HG02885 (cell line): ENCODE measurements around the gene POLG.
"Not testable (repeated sequence)": the region's sequence is repeated elsewhere in the genome, so short reads cannot be mapped to it uniquely, and the experiment has no call there.

Experiments used
- ATAC-seq: cut with Tn5 transposase; IDR thresholded peaks from one replicate; pipeline ENCODE4 v1.9.1; 2021; ENCODE audit warnings: mild to moderate bottlenecking; ENCODE audit not compliant: unreplicated experiment, poor library complexity

Gene POLG

DNA sequence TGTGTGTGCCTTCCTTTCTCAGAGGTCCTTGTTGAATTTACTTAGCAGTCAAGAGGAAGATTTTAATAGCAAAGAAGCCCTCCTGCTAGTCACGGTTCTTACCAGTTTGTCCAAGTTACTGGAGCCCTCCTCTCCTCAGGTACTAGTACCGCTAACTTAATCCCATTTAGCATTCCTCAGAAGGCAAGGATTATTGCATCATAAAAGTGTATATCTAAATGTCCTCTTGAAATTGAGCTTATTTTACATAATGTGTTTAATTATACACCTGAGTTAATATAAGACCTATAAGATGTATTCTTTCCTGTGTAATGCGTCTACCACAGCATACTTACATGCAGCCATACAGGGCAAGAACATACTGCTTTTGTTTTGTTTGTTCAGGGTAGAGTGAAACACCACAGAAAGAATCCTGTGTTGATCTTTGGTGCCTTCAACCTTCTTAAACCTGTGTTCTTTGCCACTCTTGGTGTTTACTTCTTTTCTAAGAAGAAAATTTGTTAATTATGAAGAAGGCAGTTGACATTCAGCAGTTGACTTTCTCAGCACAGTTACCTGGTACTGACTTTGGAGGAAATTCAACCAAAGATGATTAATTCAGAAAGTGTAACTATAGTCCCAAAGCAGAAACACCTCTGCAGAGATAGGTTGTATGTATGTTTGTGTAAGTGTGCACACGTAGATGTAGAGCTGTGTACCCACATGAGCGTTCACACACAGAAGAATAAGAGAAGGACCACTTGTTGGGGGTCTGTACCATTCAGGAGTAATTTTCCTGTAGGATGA, 33.1 kb downstream of the POLG start:
- no peak for ATAC-seq

DNA sequence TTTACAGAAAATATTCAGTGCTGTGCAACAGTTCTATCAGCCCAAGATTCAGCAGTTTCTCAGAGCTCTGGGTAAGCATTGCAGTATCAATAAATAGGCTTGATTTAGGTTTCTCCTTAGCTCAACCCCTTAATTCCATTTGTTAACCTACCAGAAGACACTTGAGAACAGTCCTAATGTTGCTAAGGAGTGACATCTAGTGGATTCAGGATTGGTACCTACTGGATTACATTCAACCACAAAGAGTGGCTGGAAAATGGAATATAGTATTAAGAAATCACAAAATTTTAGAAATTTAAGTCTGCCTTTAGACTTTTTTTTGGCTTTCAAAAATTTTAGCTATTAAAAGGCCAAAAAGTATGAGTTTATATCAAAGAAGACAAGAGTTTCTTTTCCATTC, 34.7 kb downstream of the POLG start:
- ATAC-seq, result no peak

DNA sequence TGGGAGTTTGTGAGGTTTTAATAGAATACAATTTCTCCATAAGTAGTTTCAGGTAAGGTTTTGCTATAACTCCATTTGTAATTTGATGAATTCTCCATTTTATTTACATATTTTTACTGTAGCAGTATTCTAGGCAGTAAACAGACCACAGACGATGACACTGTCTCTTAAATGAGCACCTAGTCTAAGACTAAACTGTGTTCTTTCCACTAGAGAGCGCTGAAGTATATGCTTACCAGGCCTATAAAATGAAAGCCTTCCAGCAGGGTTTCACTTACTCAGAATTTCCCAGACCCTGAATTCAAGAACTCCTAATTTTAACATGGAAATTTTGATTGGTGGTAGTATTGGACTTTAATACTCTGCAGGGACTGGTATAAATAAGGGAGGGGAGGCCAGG, 41.6 kb downstream of the POLG start:
- no peak for ATAC-seq

DNA sequence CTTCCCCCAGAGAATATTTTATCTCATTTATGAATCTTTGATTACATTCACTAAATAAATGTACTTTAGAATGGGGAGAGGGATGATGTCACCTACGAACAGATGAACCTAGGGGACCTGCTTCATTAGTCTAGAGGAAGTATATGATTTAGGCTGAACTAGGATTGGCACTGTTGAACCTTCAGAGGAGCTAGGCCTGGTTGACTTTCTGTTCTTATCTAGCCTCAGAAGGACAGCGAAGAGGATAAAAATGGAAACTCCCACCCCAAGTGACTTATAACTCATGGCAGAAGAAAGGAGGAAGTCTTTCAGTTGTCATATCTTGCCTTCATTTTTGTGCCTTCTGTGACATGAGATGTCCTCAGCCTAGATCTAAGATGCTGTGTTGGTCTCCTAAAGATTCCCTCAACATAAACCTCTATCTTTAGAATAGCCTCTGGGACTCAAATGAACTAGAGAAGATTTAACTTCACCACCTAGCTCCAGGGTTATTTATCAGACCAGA, 42.6 kb downstream of the POLG start:
- ATAC-seq, result no peak

DNA sequence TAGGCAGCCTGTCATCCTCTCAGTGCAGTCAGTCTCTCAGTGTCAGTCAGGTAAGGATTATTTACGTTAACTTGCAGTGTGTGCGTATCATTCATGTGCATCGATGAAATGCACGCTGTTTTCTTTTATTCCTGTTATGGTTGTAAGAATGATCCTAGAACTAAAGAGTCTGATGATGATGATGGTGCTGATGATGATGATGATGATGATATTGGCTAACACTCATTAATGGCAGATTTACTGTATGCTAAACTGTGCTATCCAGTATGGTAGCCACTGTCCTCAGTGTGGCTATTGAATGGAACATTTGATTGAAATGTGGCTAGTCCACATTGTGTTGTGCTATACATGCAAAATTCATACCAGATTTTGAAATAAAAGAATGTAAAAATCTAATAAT, 51.4 kb downstream of the POLG start:
- no peak for ATAC-seq

DNA sequence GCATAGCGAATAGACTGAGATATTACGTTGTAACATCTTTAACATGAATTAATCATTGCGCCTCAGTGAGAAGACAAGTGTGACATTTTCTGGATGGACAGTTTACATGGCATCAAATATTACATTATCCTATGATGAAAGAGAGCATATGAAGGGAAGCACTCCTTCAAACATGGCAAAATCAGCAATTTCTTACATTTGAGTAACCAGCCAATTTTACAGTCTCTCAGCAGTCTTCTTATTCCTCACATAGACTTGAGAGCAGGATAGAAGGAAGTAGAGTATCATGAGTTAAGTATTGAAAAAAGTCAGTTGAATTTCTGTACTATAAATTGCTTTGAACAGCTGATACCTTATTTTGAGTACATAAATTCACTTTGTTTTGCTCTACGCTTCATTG, 52.0 kb downstream of the POLG start:
- no peak for ATAC-seq

DNA sequence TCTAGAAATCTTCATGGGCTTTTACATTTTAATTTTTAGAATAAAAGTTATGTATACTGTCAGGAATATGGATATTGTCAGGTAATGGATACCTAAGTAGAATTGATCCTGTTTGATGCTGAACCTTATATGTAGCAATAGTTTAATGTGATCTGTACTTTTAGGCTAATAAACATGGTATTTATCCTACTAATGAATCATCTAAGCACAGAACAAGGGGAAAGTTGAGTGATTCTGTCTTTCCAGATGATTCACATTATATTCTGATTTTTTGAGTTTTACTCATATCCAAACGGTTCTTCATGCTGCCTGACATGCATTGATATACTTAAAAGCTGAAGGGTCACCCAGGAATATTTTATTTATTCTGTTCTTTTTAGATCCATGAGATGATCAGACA, 56.3 kb downstream of the POLG start:
- no peak for ATAC-seq

DNA sequence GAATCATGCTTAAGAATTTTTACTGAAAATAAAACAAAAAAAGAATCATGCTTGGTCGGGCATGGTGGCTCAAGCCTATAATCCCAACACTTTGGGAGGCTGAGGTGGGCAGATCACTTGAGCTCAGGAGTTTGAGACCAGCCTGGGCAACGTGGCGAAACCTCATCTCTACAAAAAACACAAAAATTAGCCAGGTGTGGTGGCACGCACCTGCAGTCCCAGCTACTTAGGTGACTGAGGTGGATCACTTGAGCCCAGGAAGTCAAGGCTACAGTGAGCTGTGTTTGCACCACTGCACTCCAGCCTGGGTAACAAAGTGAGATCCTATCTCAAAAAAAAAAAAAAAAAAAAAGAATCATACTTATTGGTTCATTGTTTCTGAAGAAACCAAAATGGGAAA, 57.3 kb downstream of the POLG start:
- not testable (repeated sequence) for ATAC-seq
